ENCODE data around the gene CCDC178.

- no peak for TF ChIP-seq EP300 (IDR thresholded peaks at IDR 0.05)
- no peak for TF ChIP-seq POLR2AphosphoS5 (IDR thresholded peaks at IDR 0.05)
Measured at GRCh38 chr18:33090461-33090860, 350.1 kb downstream of the CCDC178 start.

All from esophagus muscularis mucosa (tissue), 3 donors.